ENCODE measurements around the gene ERCC3.
"Not testable (repeated sequence)": the region's sequence is repeated elsewhere in the genome, so short reads cannot be mapped to it uniquely, and the experiment has no call there.

The ERCC3 gene

DNA sequence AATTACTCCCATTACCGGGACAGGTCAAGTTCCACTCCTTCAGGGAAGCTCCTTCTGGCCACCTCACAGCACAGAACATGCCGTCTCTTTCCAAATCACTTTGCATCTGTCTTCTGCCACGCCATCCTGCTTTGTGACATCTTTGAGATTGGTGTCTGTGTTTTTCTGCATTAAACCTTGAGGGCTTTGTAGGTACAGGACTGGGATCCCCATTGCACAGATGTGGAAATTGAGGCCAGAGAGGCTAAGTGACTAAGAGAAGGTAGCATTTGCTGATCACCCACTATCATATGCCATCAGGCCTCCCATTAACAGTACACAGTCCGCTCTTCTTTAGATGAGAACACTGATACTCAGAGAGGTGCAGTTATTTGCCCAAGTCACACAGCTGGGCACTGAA is 64.4 kb downstream of the ERCC3 start:
- Histone ChIP-seq H3F3A (ENCODE audit: insufficient read depth, low read length) (no peaks in the 10 kb centered on the region), H3K4me3 (ENCODE audit: low read depth, low read length, poor library complexity, severe bottlenecking) (no peak overlapping the region), H3K9me3 (ENCODE audit: low read length) (no peaks in the 10 kb centered on the region; the same call in 1 of the 2 replicates), H3K4me1 (ENCODE audit: insufficient read depth, low read length, severe bottlenecking) (no peaks in the 10 kb centered on the region), H3K27ac (ENCODE audit: low read depth, low read length, poor library complexity, severe bottlenecking) (no peak overlapping the region), H4K20me1 (ENCODE audit: insufficient read depth, low read length) (no peaks in the 10 kb centered on the region), H3K79me2 (ENCODE audit: insufficient read depth, low read length) (no peaks in the 10 kb centered on the region), H3K27me3 (ENCODE audit: insufficient read depth, low read length) (no peaks in the 10 kb centered on the region), H3K9ac (ENCODE audit: low read length) (no peak overlapping the region), H2AFZ (ENCODE audit: low read length) (no peak overlapping the region), H3K4me2 (ENCODE audit: low read length) (no peak overlapping the region), H3K36me3 (ENCODE audit: insufficient read depth, low read length) (no peaks in the 10 kb centered on the region), H3K9me2 (ENCODE audit: low read depth, low read length) (no peaks in the 10 kb centered on the region)
- no peak for TF ChIP-seq EZH2 (IDR thresholded peaks at IDR 0.05; ENCODE audit: borderline replicate concordance, low read length)
- TF ChIP-seq, protein P1, sequence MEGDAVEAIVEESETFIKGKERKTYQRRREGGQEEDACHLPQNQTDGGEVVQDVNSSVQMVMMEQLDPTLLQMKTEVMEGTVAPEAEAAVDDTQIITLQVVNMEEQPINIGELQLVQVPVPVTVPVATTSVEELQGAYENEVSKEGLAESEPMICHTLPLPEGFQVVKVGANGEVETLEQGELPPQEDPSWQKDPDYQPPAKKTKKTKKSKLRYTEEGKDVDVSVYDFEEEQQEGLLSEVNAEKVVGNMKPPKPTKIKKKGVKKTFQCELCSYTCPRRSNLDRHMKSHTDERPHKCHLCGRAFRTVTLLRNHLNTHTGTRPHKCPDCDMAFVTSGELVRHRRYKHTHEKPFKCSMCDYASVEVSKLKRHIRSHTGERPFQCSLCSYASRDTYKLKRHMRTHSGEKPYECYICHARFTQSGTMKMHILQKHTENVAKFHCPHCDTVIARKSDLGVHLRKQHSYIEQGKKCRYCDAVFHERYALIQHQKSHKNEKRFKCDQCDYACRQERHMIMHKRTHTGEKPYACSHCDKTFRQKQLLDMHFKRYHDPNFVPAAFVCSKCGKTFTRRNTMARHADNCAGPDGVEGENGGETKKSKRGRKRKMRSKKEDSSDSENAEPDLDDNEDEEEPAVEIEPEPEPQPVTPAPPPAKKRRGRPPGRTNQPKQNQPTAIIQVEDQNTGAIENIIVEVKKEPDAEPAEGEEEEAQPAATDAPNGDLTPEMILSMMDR (IDR thresholded peaks at IDR 0.05; ENCODE audit: low read length) = no peak

DNA sequence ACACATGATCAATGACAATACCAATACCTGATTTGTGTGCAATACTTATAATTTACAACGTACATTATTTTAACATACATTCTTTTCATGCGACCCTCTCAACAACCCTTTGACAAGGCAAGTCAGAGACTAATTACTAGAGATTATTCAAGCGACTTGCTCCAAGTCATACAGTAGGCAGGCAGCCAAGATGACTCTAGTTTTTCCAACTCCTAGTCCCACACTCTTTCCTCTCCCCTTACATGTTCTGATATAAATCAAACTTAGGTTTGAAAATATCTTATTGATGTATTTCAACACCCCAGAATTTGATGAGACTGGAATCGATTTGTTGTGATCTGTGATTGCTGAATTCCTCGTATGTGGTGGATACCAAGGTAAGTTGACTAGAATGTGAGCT is 65.8 kb downstream of the ERCC3 start:
- H3K27me3 ChIP-seq (ENCODE audit: insufficient read depth, low read length) = no peaks in the 10 kb centered on the region

DNA sequence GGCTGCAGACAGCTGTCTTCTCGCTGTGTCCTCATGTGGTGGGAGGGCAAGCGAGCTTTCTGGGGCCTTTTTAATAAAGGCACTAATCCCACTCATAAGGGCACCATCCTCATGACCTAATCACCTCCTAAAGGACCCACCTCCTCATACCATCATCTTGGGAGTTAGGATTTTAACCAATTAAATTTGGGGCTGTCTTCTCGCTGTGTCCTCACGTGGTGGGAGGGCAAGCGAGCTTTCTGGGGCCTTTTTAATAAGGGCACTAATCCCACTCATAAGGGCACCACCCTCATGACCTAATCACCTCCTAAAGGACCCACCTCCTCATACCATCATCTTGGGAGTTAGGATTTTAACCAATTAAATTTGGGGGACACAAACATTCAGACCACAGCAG is 66.7 kb downstream of the ERCC3 start:
- H3K27ac ChIP-seq (ENCODE audit: low read depth, low read length, poor library complexity, severe bottlenecking); H4K20me1 ChIP-seq (ENCODE audit: insufficient read depth, low read length); H3F3A ChIP-seq (ENCODE audit: insufficient read depth, low read length); H3K79me2 ChIP-seq (ENCODE audit: insufficient read depth, low read length); H3K9ac ChIP-seq (ENCODE audit: low read length); H2AFZ ChIP-seq (ENCODE audit: low read length); H3K4me3 ChIP-seq (ENCODE audit: low read depth, low read length, poor library complexity, severe bottlenecking); H3K27me3 ChIP-seq (ENCODE audit: insufficient read depth, low read length); H3K9me3 ChIP-seq (ENCODE audit: low read length); H3K36me3 ChIP-seq (ENCODE audit: insufficient read depth, low read length); H3K4me2 ChIP-seq (ENCODE audit: low read length); H3K9me2 ChIP-seq (ENCODE audit: low read depth, low read length); H3K4me1 ChIP-seq (ENCODE audit: insufficient read depth, low read length, severe bottlenecking): not testable (repeated sequence)

More for the DNA sequence above, 65.8 kb downstream of the ERCC3 start:
- H3F3A ChIP-seq (ENCODE audit: insufficient read depth, low read length) = no peaks in the 10 kb centered on the region
- H3K9me2 ChIP-seq (ENCODE audit: low read depth, low read length) = no peaks in the 10 kb centered on the region
- no peak overlapping the region for H3K27ac ChIP-seq (ENCODE audit: low read depth, low read length, poor library complexity, severe bottlenecking)
- H3K36me3 ChIP-seq (ENCODE audit: insufficient read depth, low read length) = no peaks in the 10 kb centered on the region
- no peak overlapping the region for H2AFZ ChIP-seq (ENCODE audit: low read length)
- H3K9me3 ChIP-seq (ENCODE audit: low read length) = no peaks in the 10 kb centered on the region; the same call in 1 of the 2 replicates
- H3K9ac ChIP-seq (ENCODE audit: low read length) = no peak overlapping the region
- TF ChIP-seq, protein P1 (IDR thresholded peaks at IDR 0.05; ENCODE audit: low read length) = no peak
- no peak for TF ChIP-seq EZH2 (IDR thresholded peaks at IDR 0.05; ENCODE audit: borderline replicate concordance, low read length)
- no peak overlapping the region for H3K4me2 ChIP-seq (ENCODE audit: low read length)
- H3K79me2 ChIP-seq (ENCODE audit: insufficient read depth, low read length) = no peaks in the 10 kb centered on the region
- no peaks in the 10 kb centered on the region for H4K20me1 ChIP-seq (ENCODE audit: insufficient read depth, low read length)
- no peak overlapping the region for H3K4me3 ChIP-seq (ENCODE audit: low read depth, low read length, poor library complexity, severe bottlenecking)
- no peaks in the 10 kb centered on the region for H3K4me1 ChIP-seq (ENCODE audit: insufficient read depth, low read length, severe bottlenecking)

DNA sequence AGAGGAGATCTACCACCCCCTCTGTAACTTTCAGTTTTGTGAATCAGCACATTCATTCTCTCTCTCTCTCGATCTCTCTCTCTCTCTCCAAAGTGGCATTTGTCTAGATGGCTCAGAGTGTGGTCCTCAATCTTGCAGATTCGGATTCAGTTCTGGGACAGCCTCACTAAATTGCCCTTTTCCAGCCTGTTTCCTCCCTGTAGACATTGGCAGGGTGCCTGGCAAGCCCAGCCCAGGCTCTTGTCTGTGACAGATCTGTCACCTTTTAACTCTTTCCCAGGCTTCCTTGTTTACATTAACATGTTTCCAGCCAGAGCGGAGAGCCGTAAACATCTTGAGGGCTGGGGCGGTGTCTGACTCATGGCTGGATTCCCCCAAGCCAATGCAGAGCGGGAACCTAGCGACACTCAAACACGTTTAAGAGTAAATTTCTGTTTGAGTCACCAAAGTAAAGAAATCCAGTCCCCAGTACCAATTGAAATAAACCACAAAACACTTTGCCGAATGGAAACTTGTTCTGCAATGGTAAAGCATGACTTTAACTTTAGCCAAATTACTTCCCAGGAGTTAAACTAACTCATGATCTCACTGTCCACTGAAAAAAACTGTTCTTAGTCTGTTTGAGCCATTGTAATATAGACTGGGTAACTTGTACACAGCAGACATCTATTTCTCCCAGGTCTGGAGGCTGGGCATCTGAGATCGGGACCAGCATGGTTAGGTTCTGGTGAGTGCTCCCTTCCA is 67.3 kb downstream of the ERCC3 start:
- Histone ChIP-seq H3K4me3 (ENCODE audit: low read depth, low read length, poor library complexity, severe bottlenecking) (no peak overlapping the region), H3K9me3 (ENCODE audit: low read length) (no peaks in the 10 kb centered on the region; the same call in 1 of the 2 replicates), H3K4me2 (ENCODE audit: low read length) (no peak overlapping the region), H4K20me1 (ENCODE audit: insufficient read depth, low read length) (no peaks in the 10 kb centered on the region), H3K9ac (ENCODE audit: low read length) (no peak overlapping the region), H2AFZ (ENCODE audit: low read length) (no peak overlapping the region), H3F3A (ENCODE audit: insufficient read depth, low read length) (no peaks in the 10 kb centered on the region), H3K36me3 (ENCODE audit: insufficient read depth, low read length) (no peaks in the 10 kb centered on the region), H3K27me3 (ENCODE audit: insufficient read depth, low read length) (no peaks in the 10 kb centered on the region), H3K79me2 (ENCODE audit: insufficient read depth, low read length) (no peaks in the 10 kb centered on the region), H3K9me2 (ENCODE audit: low read depth, low read length) (no peaks in the 10 kb centered on the region), H3K4me1 (ENCODE audit: insufficient read depth, low read length, severe bottlenecking) (no peaks in the 10 kb centered on the region), H3K27ac (ENCODE audit: low read depth, low read length, poor library complexity, severe bottlenecking) (no peak overlapping the region)
- TF ChIP-seq, protein P1 (IDR thresholded peaks at IDR 0.05; ENCODE audit: low read length) = no peak
- no peak for TF ChIP-seq EZH2 (IDR thresholded peaks at IDR 0.05; ENCODE audit: borderline replicate concordance, low read length)
